HCT116 (cell line): ENCODE measurements around the gene INSYN1. TPM values are rescaled to one million over a fixed set of nuclear protein-coding genes. Genes with fewer than 3 reads are reported as not detected.
"Not testable (repeated sequence)": the region's sequence is repeated elsewhere in the genome, so short reads cannot be mapped to it uniquely, and the experiment has no call there.

ENCODE experiments used
- ATAC-seq: fragments of 200-7000 bp; cut with Tn5 transposase; 2 replicates; pipeline ENCODE4 v1.9.1; 2020; ENCODE audit warnings: mild to moderate bottlenecking, moderate library complexity
- BruUV-seq: library from RNA; stranded (reverse); fragments of 400-500 nt; replicated peaks from 2 replicates; lab custom pipeline; 2021; lab: Mats Ljungman, UMichigan
- CTCF ChIA-PET: fragments of 300-600 bp; sonication (Branson Sonifier 250); formaldehyde crosslinking; loops from one replicate; lab custom pipeline; 2021; ENCODE audit warnings: antibody characterized with exemption; lab: Charles Lee
- POLR2A ChIA-PET: fragments of 300-600, 350-600 bp; sonication (Branson Sonifier 250); formaldehyde crosslinking; loops from one replicate; lab custom pipeline; 2021; ENCODE audit warnings: antibody characterized with exemption; lab: Charles Lee
- RAD21 ChIA-PET, 2 experiments: fragments of 300-600 bp; sonication (Branson Sonifier 250); formaldehyde crosslinking; loops; one replicate each; lab custom pipeline; 2023; ENCODE audit warnings: low total read pairs in 2 of 2; ENCODE audit not compliant: uncharacterized antibody in 2 of 2, unreplicated experiment in 2 of 2, low non-redundant PET in 1 of 2; lab: Charles Lee
- DNase-seq: peaks from one replicate; pipeline ENCODE4 v3.0.0-alpha.2; 2010; ENCODE audit warnings: low read depth, low spot score
- H2AFZ ChIP-seq: fragments of 200-600 bp; shearing (Covaris generic), sonication (generic); 2 replicates; pipeline ENCODE4 v1.6.1; 2017; ENCODE audit warnings: low read depth, mixed run types, mixed read lengths, antibody characterized with exemption, low read length; ENCODE audit not compliant: poor library complexity, severe bottlenecking
- H3K27ac ChIP-seq: 2 replicates; pipeline ENCODE4 v1.5.1; 2012; ENCODE audit warnings: low read depth, low read length
- H3K27me3 ChIP-seq: fragments of 200-600 bp; sonication (generic); 2 replicates; pipeline ENCODE4 v1.6.1; 2016; ENCODE audit warnings: mixed run types, low read length, mixed read lengths; ENCODE audit not compliant: insufficient read depth
- H3K36me3 ChIP-seq, 2 experiments: fragments of 200-500 bp in 1 of 2; fragments of 200-600 bp in 1 of 2; sonication (Bioruptor generic) in 1 of 2; sonication (generic) in 1 of 2; 2 replicates each; pipeline versions ENCODE4 v1.5.1 to v1.6.1; 2014 to 2016; ENCODE audit warnings: low read length in 2 of 2, inconsistent platforms in 1 of 2, mixed read lengths in 1 of 2, mixed run types in 1 of 2; ENCODE audit not compliant: insufficient read depth in 2 of 2, control insufficient read depth in 1 of 2
- H3K4me1 ChIP-seq, 2 experiments: fragments of 200-600 bp in 1 of 2; sonication (generic) in 1 of 2; 2 replicates each; pipeline versions ENCODE4 v1.5.1 to v1.6.1; 2012 to 2017; ENCODE audit warnings: low read length in 2 of 2, inconsistent platforms in 1 of 2, mild to moderate bottlenecking in 1 of 2, mixed read lengths in 1 of 2, mixed run types in 1 of 2, moderate library complexity in 1 of 2; ENCODE audit not compliant: insufficient read depth in 2 of 2, control insufficient read depth in 1 of 2
- H3K4me2 ChIP-seq: fragments of 200-600 bp; sonication (generic); 2 replicates; pipeline ENCODE4 v1.6.1; 2017; ENCODE audit warnings: mixed run types, low read length, mixed read lengths
- H3K4me3 ChIP-seq, 2 experiments: fragments of 200-600 bp in 1 of 2; sonication (generic) in 1 of 2; replicated peaks in 1 of 2; 2 replicates each; pipeline ENCODE4 v1.5.1; 2011 to 2016; ENCODE audit warnings: low read length in 2 of 2, control low read depth in 1 of 2, low read depth in 1 of 2, mild to moderate bottlenecking in 1 of 2, mixed read lengths in 1 of 2, mixed run types in 1 of 2
- H3K79me2 ChIP-seq: fragments of 200-600 bp; sonication (generic); 2 replicates; pipeline ENCODE4 v1.6.1; 2017; ENCODE audit warnings: mild to moderate bottlenecking, mixed run types, low read length, moderate library complexity, mixed read lengths; ENCODE audit not compliant: insufficient read depth
- H3K9ac ChIP-seq: fragments of 200-600 bp; sonication (generic); 2 replicates; pipeline ENCODE4 v1.6.1; 2016; ENCODE audit warnings: low read length, mixed read lengths
- H3K9me2 ChIP-seq: fragments of 200-600 bp; sonication (generic), shearing (Covaris generic); 2 replicates; pipeline ENCODE4 v1.6.1; 2017; ENCODE audit warnings: mixed run types, mild to moderate bottlenecking, moderate library complexity; ENCODE audit not compliant: insufficient read depth
- H3K9me3 ChIP-seq, 2 experiments: fragments of 200-500 bp in 1 of 2; fragments of 200-600 bp in 1 of 2; sonication (Bioruptor generic) in 1 of 2; sonication (generic) in 1 of 2; 2 replicates each; pipeline ENCODE4 v1.6.1; 2014 to 2017; ENCODE audit warnings: low read length in 2 of 2, mixed read lengths in 2 of 2, inconsistent platforms in 1 of 2, low read depth in 1 of 2, mild to moderate bottlenecking in 1 of 2, mixed run types in 1 of 2, moderate library complexity in 1 of 2; ENCODE audit not compliant: control insufficient read depth in 1 of 2, insufficient read depth in 1 of 2
- H4K20me1 ChIP-seq: fragments of 200-600 bp; sonication (generic), shearing (Covaris generic); 2 replicates; pipeline ENCODE4 v1.6.1; 2017; ENCODE audit warnings: mixed run types, mild to moderate bottlenecking, moderate library complexity; ENCODE audit not compliant: insufficient read depth
- POLR2A ChIP-seq: IDR thresholded peaks from 2 replicates; pipeline ENCODE4 v1.7.0; 2011; ENCODE audit warnings: borderline replicate concordance; ENCODE audit not compliant: insufficient read depth, insufficient read length; ENCODE audit errors: extremely low read depth
- YY1 ChIP-seq: IDR thresholded peaks from 2 replicates; pipeline ENCODE4 v1.6.1; 2011; ENCODE audit warnings: low read length, low read depth, moderate library complexity, mild to moderate bottlenecking; ENCODE audit not compliant: insufficient replicate concordance; ENCODE audit errors: extremely low read depth
- intact Hi-C: fragments of 100-400 bp; cut with micrococcal nuclease; formaldehyde crosslinking; loops from 2 replicates; pipeline ENCODE4 v1.10.0; 2022
- total RNA-seq: library from RNA; stranded (reverse); gene quantifications from one replicate; pipeline ENCODE4 v1.2.1, GENCODE V29; 2021; ENCODE audit not compliant: unreplicated experiment
- TF ChIP-seq, protein P1 (sequence below), 3 experiments: fragments of 200-600 bp in 1 of 3; sonication (generic) in 1 of 3; IDR thresholded peaks in 2 of 3; conservative IDR thresholded peaks in 1 of 3; 2 replicates each; pipeline ENCODE4 v1.5.1; 2012 to 2017; ENCODE audit warnings: low read depth in 2 of 3, low read length in 2 of 3, antibody characterized with exemption in 1 of 3, borderline replicate concordance in 1 of 3, control low read depth in 1 of 3, mild to moderate bottlenecking in 1 of 3, mixed read lengths in 1 of 3, mixed run types in 1 of 3, moderate library complexity in 1 of 3; ENCODE audit not compliant: insufficient read depth in 1 of 3

The INSYN1 gene
- total RNA-seq, 1 experiment from 2014 or later, result 2.0 TPM

DNA sequence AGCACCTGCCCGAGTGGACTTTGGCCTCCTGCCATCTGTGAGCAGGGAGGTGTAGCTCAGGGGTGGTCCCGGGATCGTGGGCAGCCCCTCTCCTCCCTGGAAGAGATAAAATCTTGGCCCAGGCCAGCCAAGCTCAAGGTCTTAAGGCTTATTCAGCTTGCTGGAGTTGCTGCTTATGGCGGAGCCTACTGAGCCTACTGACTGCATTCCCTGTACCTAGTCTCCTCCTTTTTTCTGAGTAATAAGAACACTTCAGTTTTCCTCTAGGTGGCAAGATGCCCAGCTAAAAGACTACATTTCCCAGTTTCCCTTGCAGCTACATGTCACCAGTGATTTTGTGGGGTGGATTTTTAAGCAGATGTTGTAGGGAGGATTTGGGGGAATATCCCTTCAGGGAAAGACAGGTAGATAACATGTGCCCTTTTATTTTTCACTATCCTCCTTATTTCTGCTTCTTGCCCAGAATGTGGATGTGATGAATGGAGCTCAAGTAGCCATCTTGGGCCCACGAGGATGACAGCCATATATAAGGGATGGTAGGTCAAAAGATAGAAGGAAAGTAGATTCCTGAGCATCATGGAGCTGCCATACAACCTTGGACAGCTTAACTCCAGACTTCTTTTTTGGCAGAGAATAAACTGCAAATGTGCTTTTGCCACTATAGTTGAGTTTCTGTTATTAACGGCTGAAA lies 41.4 kb upstream of the INSYN1 start:
- ChIA-PET RAD21 (no interaction called here), CTCF (interaction anchor here (0.6 kb wide), 1 partner anchor 10 kb away, joined by 3 read pairs; no protein-coding TSS in a partner anchor)
- ATAC-seq, result peak; percentile 68

DNA sequence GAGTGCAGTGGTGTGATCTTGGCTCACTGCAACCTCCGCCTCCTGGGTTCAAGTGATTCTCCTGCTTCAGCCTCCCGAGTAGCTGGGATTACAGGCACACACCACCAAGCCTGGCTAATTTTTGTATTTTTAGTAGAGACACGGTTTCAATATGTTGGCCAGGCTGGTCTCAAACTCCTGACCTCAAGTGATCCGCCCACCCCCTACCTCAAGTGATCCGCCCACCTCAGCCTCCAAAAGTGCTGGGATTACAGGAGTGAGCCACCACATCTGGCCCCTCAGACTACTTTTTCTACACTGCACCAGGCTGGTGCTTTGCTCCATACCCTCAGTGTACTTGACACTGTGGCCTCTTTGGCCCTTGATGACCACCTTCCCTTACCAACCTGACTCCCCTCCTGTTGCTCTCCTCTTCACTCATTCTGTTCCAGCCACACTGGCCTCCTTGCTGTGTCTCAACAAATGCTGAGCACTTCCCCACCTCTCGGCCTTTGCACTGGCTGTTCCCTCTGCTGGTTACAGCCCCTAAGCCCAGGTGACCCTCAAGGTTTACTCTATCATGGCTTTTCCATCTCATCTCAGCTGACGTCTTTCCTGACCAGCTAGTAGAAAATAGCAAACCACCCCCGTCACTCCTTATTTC lies 39.9 kb upstream of the INSYN1 start:
- H3K27ac ChIP-seq, CTCF ChIA-PET, H3K79me2 ChIP-seq, H3K4me3 ChIP-seq, ATAC-seq, H3K9me3 ChIP-seq, DNase-seq, POLR2A ChIA-PET, H2AFZ ChIP-seq, H3K36me3 ChIP-seq, H4K20me1 ChIP-seq, intact Hi-C loops, H3K9me2 ChIP-seq, BruUV-seq, H3K9ac ChIP-seq, H3K4me2 ChIP-seq, RAD21 ChIA-PET, H3K27me3 ChIP-seq, H3K4me1 ChIP-seq: not testable (repeated sequence)

More for the DNA sequence above, 41.4 kb upstream of the INSYN1 start:
- intact Hi-C loops, result no loop called here
- Histone ChIP-seq H3K4me2 (no peak overlapping the region), H3K27me3 (no peaks in the 10 kb centered on the region), H3K4me1 (peaks cover 0 to 7% of the 10 kb centered on the region in 2 experiments; a peak in 2 of 4 replicates), H3K79me2 (no peaks in the 10 kb centered on the region), H3K4me3 (no peak overlapping the region), H3K9me3 (no peaks in the 10 kb centered on the region), H3K9me2 (no peaks in the 10 kb centered on the region), H4K20me1 (no peaks in the 10 kb centered on the region), H2AFZ (no peak overlapping the region), H3K36me3 (no peaks in the 10 kb centered on the region), H3K27ac (no peak overlapping the region), H3K9ac (no peak overlapping the region)
- POLR2A ChIA-PET, result no interaction called here
- no TSS peak for BruUV-seq
- TF ChIP-seq YY1, result peak; percentile 29
- TF ChIP-seq POLR2A, result no peak
- TF ChIP-seq, protein P1, sequence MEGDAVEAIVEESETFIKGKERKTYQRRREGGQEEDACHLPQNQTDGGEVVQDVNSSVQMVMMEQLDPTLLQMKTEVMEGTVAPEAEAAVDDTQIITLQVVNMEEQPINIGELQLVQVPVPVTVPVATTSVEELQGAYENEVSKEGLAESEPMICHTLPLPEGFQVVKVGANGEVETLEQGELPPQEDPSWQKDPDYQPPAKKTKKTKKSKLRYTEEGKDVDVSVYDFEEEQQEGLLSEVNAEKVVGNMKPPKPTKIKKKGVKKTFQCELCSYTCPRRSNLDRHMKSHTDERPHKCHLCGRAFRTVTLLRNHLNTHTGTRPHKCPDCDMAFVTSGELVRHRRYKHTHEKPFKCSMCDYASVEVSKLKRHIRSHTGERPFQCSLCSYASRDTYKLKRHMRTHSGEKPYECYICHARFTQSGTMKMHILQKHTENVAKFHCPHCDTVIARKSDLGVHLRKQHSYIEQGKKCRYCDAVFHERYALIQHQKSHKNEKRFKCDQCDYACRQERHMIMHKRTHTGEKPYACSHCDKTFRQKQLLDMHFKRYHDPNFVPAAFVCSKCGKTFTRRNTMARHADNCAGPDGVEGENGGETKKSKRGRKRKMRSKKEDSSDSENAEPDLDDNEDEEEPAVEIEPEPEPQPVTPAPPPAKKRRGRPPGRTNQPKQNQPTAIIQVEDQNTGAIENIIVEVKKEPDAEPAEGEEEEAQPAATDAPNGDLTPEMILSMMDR (IDR thresholded peaks at IDR 0.05 in 2 of 3, conservative IDR thresholded peaks at IDR 0.05 in 1 of 3; ENCODE audit: borderline replicate concordance in 1 of 3, insufficient read depth in 1 of 3, low read depth in 2 of 3, low read length in 2 of 3), result no peak
- peak; percentile 18 for DNase-seq
